GM06990 (cell line): ENCODE measurements around the gene IRX6.

ENCODE experiments used
- DNase-seq: peaks from one replicate; pipeline ENCODE4 v3.0.0-alpha.2; 2011; ENCODE audit not compliant: insufficient read length; ENCODE audit errors: extremely low read depth
- H3K27me3 ChIP-seq: replicated peaks from 2 replicates; pipeline ENCODE4 v1.6.0; 2011; ENCODE audit warnings: low read length; ENCODE audit not compliant: control insufficient read depth, insufficient read depth
- H3K36me3 ChIP-seq: 2 replicates; pipeline ENCODE4 v1.5.1; 2011; ENCODE audit warnings: low read length; ENCODE audit not compliant: control insufficient read depth, insufficient read depth
- H3K4me3 ChIP-seq: replicated peaks from 2 replicates; pipeline ENCODE4 v1.5.1; 2011; ENCODE audit warnings: low read depth, mild to moderate bottlenecking, control low read depth, low read length
- CTCF ChIP-seq: IDR thresholded peaks from 2 replicates; pipeline ENCODE4 v1.5.1; 2011; ENCODE audit warnings: low read length, control low read depth, mild to moderate bottlenecking, inconsistent platforms; ENCODE audit not compliant: insufficient read depth, poor library complexity, severe bottlenecking

Gene IRX6

GRCh38 chr16:55297062-55297909, 26.7 kb upstream of the IRX6 start:
- Histone ChIP-seq H3K27me3 (no peaks in the 10 kb centered on the region), H3K4me3 (no peak overlapping the region), H3K36me3 (no peaks in the 10 kb centered on the region)
- TF ChIP-seq CTCF: no peak
- no peak for DNase-seq

- no peak for TF ChIP-seq CTCF
- Histone ChIP-seq H3K4me3 (no peak overlapping the region), H3K36me3 (no peaks in the 10 kb centered on the region), H3K27me3 (no peaks in the 10 kb centered on the region)
- DNase-seq: no peak
Observed at GRCh38 chr16:55297910-55298479, 26.0 kb upstream of the IRX6 start.

GRCh38 chr16:55301385-55302008, 22.5 kb upstream of the IRX6 start:
- no peak for TF ChIP-seq CTCF
- Histone ChIP-seq H3K36me3 (no peaks in the 10 kb centered on the region), H3K4me3 (no peak overlapping the region), H3K27me3 (no peaks in the 10 kb centered on the region)
- DNase-seq: no peak

- DNase-seq: no peak
- no peak for TF ChIP-seq CTCF
- Histone ChIP-seq H3K4me3 (no peak overlapping the region), H3K36me3 (no peaks in the 10 kb centered on the region), H3K27me3 (no peaks in the 10 kb centered on the region)
Observed at GRCh38 chr16:55302635-55303034, 21.4 kb upstream of the IRX6 start.

- no peak for DNase-seq
- no peaks in the 10 kb centered on the region for H3K36me3 ChIP-seq
- H3K4me3 ChIP-seq: no peak overlapping the region
- no peak for TF ChIP-seq CTCF
- H3K27me3 ChIP-seq: no peaks in the 10 kb centered on the region
Observed at GRCh38 chr16:55308973-55309372, 15.0 kb upstream of the IRX6 start.
